GM18508 (cell line): Measurements from ENCODE around the gene GSPT1.
"Not testable (repeated sequence)": the region's sequence is repeated elsewhere in the genome, so short reads cannot be mapped to it uniquely, and the experiment has no call there.

Experiments used
- ATAC-seq: cut with Tn5 transposase; IDR thresholded peaks from one replicate; pipeline ENCODE4 v1.9.1; 2021; ENCODE audit warnings: moderate number of reproducible peaks; ENCODE audit not compliant: insufficient read depth, unreplicated experiment

The GSPT1 gene

DNA sequence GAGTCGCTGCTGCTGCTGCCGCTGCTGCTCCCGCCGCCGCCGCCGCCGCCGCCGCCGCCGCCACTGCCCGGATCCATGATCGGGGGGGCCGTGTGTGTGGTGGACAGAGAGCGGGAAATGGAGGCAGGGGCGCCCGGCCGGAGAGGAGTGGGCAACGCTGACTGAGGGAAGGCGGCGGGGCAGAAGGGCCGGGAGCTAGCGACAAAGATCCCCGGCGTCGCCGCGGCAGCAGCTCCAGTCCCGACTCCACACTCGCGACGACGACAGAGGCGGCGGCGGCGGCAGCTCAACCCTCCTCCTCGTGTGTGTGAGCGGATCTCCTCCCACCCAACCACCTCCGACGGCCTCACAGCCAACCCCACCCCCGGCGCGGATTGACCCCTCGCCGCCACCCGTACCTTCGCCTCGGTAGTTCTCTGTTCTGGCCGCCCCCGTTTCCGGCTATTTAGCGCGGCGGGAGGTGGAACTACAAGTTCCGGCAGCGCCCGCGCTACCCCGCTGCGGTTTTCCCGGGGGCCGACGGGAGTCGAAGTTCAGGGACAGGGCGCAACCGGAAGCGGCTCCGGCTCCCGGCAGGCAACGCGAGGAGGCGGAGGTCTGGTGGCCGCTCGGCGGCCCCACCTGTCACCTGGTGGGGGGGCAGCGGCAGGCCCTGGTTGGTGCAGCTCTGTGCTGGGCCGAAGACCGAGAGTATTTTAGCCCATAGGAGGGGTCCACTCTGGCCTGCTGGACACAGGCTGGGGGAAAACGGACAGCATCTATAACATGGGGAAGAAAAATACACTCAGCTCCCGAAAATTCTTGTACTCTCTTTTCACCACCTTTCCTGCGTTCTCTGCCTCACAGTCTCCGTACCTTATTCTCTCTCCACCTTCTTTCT lies at the start of gene GSPT1:
GSPT1 (minus strand) TSS at position 313 of the 880 bp plus-strand sequence; CDS start at position 77, 236 bp downstream.
- peak; percentile 54 for ATAC-seq

DNA sequence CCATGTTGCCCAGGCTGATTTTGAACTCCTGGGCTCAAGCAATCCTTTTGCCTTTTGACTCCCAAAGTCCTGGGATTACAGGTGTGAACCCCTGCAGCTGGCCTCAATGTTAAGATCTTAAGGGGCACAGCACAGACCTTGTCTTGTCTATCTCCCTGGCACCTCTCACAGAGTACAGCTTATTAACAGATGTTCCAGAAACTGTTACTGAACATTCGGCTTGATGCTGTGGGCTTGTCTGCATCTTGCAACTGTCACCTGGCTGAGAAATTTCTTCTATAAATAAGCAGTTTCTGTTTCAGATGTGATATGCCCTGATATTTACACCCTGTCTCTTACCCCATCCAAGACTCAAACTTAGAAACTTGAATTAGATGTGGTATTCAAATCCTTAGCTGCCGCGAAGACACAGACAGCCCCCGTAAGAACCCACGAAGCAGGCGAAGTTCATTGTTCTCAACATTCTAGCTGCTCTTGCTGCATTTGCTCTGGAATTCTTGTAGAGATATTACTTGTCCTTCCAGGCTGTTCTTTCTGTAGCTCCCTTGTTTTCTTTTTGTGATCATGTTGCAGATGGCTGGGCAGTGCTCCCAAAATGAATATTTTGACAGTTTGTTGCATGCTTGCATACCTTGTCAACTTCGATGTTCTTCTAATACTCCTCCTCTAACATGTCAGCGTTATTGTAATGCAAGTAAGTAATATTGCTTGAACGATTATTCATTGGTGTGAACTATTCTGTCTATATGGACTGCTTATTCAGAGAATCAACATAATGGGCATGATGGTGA lies 49.2 kb upstream of the GSPT1 start, which contains the start of gene TNFRSF17:
TNFRSF17 (plus strand) TSS at position 450 of the 791 bp plus-strand sequence; CDS start at position 565, 115 bp downstream.
- ATAC-seq, result peak; percentile 45

DNA sequence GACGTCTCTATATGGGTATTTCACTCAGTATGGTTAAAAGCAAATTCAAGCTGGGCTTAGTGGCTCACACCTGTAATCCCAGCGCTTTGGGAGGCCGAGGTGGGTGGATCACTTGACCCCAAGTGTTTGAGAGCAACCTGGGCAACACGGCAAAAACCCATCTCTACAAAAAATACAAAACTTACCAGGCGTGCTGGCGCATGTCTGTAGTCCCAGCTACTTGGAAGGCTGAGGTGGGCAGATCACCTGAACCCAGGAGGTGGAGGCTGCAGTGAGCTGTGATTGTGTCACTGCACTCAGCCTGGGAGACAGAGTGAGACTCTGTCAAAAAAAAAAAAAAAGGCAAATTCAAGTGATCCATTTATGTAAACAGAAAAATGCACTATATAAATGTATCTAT lies 48.0 kb upstream of the GSPT1 start:
- no peak for ATAC-seq

DNA sequence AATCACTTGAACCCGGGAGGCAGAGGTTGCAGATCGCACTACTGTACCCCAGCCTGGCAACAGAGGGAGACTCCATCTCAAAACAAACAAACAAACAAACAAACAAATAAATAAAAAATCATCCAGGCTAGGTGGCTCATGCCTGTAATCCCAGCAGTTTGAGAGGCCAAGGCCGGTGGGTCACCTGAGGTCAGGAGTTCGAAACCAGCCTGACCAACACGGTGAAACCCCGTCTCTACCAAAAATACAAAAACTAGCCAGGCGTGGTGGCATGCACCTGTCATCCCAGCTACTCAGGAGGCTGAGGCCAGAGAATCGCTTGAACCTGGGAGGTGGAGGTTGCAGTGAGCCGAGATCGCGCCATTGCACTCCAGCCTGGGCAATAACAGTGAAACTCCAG lies 47.2 kb upstream of the GSPT1 start:
- not testable (repeated sequence) for ATAC-seq

DNA sequence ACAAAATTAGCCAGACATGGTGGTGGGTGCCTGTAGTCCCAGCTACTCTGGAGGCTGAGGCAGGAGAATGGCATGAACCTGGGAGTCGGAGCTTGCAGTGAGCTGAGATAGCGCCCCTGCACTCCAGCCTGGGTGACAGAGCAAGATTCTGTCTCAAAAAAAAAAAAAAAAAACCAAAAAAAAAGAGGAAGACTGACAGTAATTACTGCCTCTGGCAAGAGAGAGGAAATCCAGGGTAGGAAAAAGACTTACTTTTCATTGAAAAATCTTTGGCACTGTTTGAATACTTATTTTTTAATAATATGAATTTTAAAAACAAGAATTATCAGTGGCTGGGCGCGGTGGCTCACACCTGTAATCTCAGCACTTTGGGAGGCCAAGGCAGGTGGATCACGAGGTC lies 46.7 kb upstream of the GSPT1 start:
- not testable (repeated sequence) for ATAC-seq

DNA sequence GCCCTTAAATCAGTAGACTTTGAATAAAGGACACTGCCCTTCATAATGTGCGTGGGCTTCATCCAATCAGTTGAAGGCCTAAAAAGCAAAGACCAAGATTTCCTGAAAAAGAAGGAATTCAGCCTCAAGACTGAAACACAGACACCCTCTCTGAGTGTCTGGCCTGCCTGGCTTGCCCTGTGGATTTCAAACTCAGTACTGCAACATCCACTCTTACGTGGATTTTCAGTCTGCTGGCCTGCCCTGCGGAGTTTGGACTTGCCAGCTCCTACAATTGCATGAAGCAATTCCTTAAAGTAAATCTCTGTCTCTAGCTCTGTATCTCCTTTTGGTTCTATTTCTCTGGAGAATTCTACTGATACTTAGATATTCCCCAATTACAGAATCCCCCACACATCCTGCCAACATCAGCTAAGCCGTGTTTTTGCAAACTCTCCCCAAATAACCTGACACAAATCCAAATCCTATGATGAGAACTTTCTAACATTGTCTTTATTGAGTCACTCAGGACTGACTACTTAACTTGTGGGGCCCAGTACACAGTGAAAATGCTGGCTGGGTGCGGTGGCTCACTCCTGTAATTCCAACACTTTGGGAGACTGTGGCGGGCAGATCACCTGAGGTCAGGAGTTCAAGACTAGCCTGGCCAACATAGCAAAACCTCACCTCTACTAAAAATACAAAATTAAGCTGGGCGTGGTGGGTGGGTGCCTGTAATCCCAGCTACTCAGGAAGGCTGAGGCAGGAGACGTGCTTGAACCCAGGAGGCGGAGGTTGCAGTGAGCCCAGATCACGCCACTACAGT lies 42.0 kb upstream of the GSPT1 start:
- ATAC-seq, result no peak

DNA sequence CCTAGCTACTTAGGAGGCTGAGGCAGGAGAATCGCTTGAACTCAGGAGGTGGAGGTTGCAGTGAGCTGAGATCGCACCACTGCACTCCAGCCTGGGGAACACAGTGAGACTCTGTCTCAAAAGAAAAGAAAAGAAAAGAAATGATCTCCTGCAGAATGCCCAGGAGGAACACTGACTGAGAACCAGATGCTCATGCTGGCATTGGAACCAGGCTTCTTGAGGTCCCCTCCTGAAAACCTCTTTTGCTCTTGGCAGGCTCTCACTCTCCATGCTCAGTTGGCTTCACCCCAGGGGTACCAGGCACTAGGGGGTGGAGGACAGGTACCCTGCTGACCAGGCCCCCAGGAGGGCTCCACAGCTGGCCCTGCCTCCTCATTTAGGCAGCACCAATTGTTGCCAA lies 40.8 kb upstream of the GSPT1 start:
- no peak for ATAC-seq

DNA sequence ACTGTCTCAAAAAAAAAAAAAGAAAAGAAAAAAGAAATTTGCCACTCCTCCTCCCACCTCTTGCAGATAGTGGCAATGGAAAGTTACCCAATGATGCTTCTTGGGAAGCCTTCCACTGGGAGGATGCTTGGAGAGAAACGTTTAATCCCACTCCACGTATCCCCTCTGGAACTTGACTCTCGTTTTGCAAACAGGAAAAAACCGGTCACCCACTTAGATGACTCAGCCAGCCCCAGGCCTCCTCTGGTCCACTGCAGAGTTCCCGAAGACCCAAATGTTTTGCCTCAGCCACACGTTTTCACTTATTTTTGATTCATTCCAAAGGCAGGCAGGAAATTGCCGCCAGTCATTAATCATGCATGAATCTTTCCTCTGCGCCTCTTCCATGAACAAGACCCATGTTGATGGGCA lies 40.0 kb upstream of the GSPT1 start:
- no peak for ATAC-seq

DNA sequence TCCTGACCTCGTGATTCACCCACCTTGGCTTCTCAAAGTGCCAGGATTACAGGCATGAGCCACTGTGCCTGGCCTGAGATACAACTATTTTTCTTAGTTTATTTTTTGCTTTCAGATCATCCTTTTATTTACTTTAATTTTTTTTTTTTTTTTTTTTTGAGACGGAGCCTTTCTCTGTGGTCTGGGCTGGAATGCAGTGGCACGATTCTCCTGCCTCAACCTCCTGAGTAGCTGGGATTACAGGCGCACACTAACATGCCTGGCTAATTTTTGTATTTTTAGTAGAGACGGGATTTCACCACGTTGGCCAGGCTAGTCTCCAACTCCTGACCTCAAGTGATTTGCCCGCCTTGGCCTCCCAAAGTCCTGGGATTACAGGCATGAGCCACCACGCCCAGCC lies 37.8 kb upstream of the GSPT1 start:
- ATAC-seq, result not testable (repeated sequence)

DNA sequence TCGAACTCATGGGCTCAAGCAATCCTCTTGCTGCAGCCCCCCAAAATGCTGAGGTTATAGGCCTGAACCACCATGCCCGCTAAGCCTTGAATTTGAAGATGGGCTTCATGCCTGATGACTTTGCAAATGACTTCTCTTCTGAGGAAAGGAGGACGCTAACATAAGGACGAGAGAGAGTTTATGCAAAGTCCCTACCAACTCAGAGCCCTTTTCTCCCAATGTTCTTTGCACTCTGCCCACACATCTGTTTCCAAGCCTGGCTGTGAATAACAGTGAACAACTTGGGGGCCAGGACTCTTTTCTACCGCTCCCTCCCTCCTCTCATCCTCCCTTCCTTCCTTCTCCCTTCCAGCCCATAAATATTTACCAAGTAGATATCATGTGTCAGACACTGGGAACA lies 34.6 kb upstream of the GSPT1 start:
- no peak for ATAC-seq

DNA sequence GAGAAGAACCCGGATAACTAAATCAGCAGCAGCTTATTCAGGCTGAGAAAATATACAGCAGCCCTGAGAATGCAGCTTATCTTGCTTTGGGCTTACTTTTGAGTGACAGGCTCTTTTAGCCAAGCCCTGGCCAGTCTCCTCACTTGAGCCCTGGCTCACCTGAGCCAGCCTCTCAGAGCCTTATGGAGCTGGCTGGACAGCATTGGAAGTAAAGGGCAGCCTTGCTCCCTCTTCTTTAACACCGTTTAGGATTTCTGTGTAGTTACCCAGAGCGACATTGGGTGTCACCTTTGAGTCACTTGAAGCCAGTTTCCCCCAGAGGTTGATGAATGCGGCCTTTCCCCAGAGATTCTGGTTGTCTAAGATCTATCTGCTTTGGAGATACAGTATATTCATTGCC lies 33.8 kb upstream of the GSPT1 start:
- ATAC-seq, result no peak

DNA sequence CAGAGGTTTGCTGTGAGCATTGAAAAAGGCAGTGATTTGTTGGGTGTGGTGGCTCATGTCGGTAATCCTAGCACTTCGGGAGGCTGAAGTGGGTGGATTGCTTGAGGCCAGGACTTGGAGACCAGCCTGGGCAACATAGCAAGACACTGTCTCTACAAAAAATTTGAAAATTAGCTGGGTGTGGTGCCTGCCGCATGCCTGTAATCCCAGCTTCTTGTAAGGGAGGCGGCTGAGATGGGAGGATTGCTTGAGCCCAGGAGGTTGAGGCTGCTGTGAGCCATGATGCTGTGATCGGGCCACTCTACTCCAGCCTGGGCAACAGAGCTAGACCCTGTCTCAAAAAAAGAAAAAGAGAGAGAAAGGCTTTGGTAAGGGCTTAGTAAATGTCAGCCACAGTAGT lies 33.1 kb upstream of the GSPT1 start:
- ATAC-seq, result no peak

DNA sequence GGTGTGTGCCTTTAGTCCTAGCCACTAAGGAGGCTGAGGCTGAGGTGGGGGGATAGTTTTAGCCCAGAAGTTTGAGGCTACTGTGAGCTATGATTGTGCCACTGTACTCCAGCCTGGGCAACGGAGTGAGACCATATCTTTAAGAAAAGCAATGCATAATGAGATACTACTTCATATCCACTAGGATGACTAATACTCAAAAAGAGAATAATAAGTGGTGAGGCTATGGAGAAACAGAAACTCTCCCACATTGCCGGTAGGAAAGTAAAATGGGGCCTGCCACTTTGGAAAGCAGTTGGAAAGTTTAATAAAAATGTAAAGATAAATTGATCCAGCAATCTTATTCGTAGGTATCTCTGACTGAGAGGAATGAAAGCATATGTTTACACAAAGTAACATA lies 30.7 kb upstream of the GSPT1 start:
- no peak for ATAC-seq

DNA sequence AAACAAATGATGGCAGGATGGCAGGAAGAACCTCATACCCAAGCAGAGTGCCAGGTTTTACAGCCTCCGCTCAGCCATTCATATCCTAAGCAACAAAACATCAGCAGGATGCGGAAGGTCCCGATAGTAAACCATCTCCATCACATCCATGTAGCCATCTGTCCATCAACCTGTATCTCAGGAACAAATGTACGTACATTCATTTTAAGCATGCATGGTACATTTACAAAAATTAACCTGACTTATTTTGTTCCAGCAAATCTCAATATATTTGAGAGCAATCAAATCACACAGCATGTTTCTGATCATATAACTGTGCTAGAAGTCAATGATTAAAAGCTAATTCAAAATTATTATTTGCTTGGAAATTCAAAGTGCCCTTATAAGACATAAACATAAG lies 26.2 kb upstream of the GSPT1 start, which contains the start of gene NPIPB2:
NPIPB2 (minus strand) TSS at position 101 of the 400 bp plus-strand sequence; CDS start at position 101, 0 bp downstream.
- not testable (repeated sequence) for ATAC-seq

DNA sequence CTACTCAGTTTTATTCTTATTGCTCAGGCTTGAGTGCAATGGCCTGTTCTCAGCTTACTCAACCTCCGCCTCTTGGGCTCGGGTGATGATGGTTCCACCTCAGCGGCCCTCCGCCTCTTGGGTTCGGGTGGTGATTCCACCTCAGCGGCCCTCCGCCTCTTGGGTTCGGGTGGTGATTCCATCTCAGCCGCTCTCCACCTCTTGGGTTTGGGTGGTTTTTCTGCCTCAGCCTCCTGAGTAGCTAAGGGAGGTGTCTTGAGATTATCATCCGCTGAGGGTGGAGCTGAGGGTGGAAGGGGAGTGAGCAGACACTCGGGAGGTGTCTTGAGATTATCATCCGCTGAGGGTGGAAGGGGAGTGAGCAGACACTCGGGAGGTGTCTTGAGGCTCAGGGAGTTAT lies 11.6 kb upstream of the GSPT1 start:
- not testable (repeated sequence) for ATAC-seq

DNA sequence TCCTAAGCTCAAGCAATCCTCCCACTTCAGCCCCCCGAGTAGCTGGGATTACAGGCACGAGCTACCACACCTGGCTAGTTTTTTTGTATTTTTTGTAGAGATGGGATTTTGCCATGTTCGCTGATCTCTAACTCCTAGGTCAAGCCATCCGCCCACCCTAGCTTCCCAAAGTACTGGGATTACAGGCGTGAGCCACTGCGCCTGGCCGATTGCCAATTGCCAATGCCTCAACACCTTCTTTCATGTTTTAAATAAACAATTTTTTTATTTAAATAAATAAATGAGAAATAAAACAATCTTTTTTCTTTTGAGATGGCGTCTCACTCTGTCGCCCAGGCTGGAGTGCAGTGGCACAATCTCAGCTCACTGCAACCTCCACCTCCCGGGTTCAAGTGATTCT lies 8.3 kb upstream of the GSPT1 start:
- ATAC-seq, result not testable (repeated sequence)

DNA sequence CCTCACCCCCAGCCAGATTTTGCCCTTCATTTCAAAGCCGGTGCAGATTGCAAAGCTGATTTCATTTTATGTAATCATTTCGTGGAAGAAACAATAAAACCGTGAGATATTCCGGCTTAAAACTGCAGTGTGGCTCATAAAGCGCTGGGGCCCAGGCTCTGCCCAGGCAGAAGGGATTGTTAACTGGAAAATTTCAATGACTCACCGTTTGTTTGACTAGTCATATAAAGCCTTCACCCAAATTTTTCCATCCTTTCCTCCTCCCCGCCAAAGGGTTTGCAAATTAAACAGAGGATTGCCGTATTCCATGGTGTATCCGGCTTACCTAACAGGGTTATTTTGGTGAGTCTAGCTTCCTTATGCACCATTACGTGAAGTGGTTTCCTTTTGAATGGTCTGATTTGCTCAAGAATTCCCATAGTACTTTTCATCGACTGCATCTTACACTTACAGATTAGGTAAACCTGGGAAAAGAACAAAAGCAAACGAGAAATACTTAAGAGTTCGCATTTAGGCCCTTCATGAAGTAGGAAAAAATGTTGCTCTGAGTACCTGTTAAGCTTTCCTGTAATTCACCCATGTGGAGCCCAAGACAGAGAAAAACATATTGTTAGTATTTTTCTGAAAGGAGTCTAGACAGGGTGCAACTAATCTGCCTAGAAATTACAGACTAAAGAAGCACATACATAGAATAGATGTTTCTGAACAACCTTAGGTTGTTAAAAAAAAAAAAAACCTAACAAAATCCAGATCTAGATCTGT lies 949 bp upstream of the GSPT1 start:
- ATAC-seq, result no peak

DNA sequence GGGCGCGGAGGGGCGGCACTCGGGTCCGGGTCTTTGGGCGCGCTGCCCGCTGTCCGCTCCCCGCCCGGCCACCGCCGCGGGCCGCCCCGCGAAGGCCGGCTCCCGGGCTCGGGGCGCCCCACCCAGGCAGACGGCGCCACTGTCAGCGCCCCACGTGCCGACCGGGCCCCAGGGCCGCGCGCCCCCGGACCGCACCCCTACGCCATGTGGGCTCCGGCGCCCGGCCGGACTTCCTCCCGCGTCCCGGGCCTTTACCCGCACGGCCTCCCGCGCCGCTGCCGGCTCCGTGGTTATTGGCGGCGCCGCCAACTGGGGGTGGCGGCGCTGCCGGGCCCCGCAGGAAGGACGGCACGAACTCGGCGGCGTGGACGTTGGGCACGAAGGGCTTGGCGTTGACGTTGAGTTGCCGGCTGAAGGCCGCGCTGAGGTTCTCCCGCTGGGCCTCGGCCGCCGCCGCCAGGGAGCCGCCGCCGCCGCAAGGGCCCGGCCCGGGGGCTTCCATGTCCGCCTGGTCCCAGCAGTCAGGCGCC lies 577 bp downstream of the GSPT1 start:
- no peak for ATAC-seq
